HepG2 (cell line): ENCODE results near the gene SAC3D1. TPM values are rescaled to one million over a fixed set of nuclear protein-coding genes. Genes with fewer than 3 reads are reported as not detected.

Experiments
- ATAC-seq: fragments of 200-7000 bp; cut with Tn5 transposase; 3 replicates; pipeline ENCODE4 v1.9.1; 2020; ENCODE audit warnings: mild to moderate bottlenecking, moderate library complexity
- BruUV-seq: library from RNA; stranded (reverse); fragments of 400-500 nt; replicated peaks from 2 replicates; lab custom pipeline; 2021; lab: Mats Ljungman, UMichigan
- CTCF ChIA-PET: fragments of 300-600 bp; formaldehyde crosslinking; extraction: SDS; loops from one replicate; lab custom pipeline; 2021; ENCODE audit warnings: low total read pairs, inconsistent platforms, low intra/inter-chr PET ratio; lab: Yijun Ruan, JAX
- POLR2A ChIA-PET: fragments of 350-600 bp; sonication (Branson Sonifier 250); formaldehyde crosslinking; loops from one replicate; lab custom pipeline; 2020; ENCODE audit warnings: antibody characterized with exemption, inconsistent platforms; lab: Yijun Ruan, JAX
- DNase-seq: peaks from one replicate; pipeline ENCODE4 v3.0.0-alpha.2; 2015; ENCODE audit warnings: low spot score
- FAIRE-seq: peaks from 3 replicates; lab custom pipeline; 2011; peaks lifted over from hg19 to GRCh38; lab: Jason Lieb, UNC
- H2AFZ ChIP-seq: one replicate; pipeline ENCODE4 v1.6.1; 2011; ENCODE audit warnings: low read length, inconsistent platforms
- H3K27ac ChIP-seq: fragments of 300-600 bp; 3 replicates; pipeline ENCODE4 v1.8.0; 2011; ENCODE audit warnings: mixed run types, mild to moderate bottlenecking, mixed read lengths, low read length, inconsistent platforms; ENCODE audit not compliant: insufficient read depth; ENCODE audit errors: extremely low read length
- H3K27me3 ChIP-seq, 2 experiments: fragments of 200-600 bp in 1 of 2; 2 replicates in 1 of 2; 3 replicates in 1 of 2; pipeline versions ENCODE4 v1.6.0 to v1.8.0; 2011; ENCODE audit warnings: low read length in 2 of 2, mild to moderate bottlenecking in 2 of 2, moderate library complexity in 2 of 2, inconsistent platforms in 1 of 2; ENCODE audit not compliant: insufficient read depth in 2 of 2, control insufficient read depth in 1 of 2
- H3K36me3 ChIP-seq, 2 experiments: fragments of 200-600 bp in 1 of 2; replicated peaks in 1 of 2; 2 replicates in 1 of 2; 3 replicates in 1 of 2; pipeline versions ENCODE4 v1.5.1 to v1.8.0; 2011; ENCODE audit warnings: low read length in 2 of 2, inconsistent platforms in 1 of 2; ENCODE audit not compliant: insufficient read depth in 2 of 2, control insufficient read depth in 1 of 2
- H3K4me1 ChIP-seq: 2 replicates; pipeline ENCODE4 v1.5.1; 2012; ENCODE audit warnings: low read length, inconsistent platforms; ENCODE audit not compliant: insufficient read depth
- H3K4me2 ChIP-seq: 2 replicates; pipeline ENCODE4 v1.6.0; 2011; ENCODE audit warnings: low read depth, low read length, inconsistent platforms
- H3K4me3 ChIP-seq, 3 experiments: fragments of 200-600 bp in 1 of 3; sonication (generic), shearing (Covaris generic) in 1 of 3; replicated peaks in 1 of 3; 2 replicates each; pipeline ENCODE4 v1.5.1; 2011 to 2016; ENCODE audit warnings: low read length in 3 of 3, inconsistent platforms in 2 of 3, low read depth in 2 of 3, mild to moderate bottlenecking in 2 of 3, control low read depth in 1 of 3, mixed read lengths in 1 of 3; ENCODE audit not compliant: insufficient read depth in 1 of 3
- H3K79me2 ChIP-seq: one replicate; pipeline ENCODE4 v1.6.1; 2011; ENCODE audit warnings: low read length, inconsistent platforms; ENCODE audit not compliant: insufficient read depth
- H3K9ac ChIP-seq: 2 replicates; pipeline ENCODE4 v1.6.0; 2011; ENCODE audit warnings: mild to moderate bottlenecking, low read depth, low read length, inconsistent platforms; ENCODE audit not compliant: insufficient read depth
- H3K9me3 ChIP-seq: 2 replicates; pipeline ENCODE4 v1.5.1; 2012; ENCODE audit warnings: mild to moderate bottlenecking, low read length
- H4K20me1 ChIP-seq: 2 replicates; pipeline ENCODE4 v1.6.0; 2011; ENCODE audit warnings: inconsistent platforms, mild to moderate bottlenecking, low read length, moderate library complexity; ENCODE audit not compliant: insufficient read depth
- CCAR2 ChIP-seq: fragments of 200-400 bp; formaldehyde crosslinking; optimal IDR thresholded peaks from 2 replicates; pipeline ENCODE3; 2018; ENCODE audit warnings: low read depth, mild to moderate bottlenecking, low read length, moderate library complexity
- CHD4 ChIP-seq: fragments of 200-600 bp; sonication (generic); IDR thresholded peaks from 2 replicates; pipeline ENCODE4 v1.7.0; 2017; ENCODE audit warnings: mild to moderate bottlenecking, low read length, borderline replicate concordance
- E2F1 ChIP-seq: sonication (generic); formaldehyde crosslinking; IDR thresholded peaks from 2 replicates; pipeline ENCODE4 v1.5.0; 2020; ENCODE audit warnings: missing genetic modification reagents
- HNRNPL ChIP-seq: fragments of 200-400 bp; formaldehyde crosslinking; IDR thresholded peaks from 2 replicates; pipeline ENCODE4 v1.6.1; 2017; ENCODE audit warnings: mild to moderate bottlenecking, low read depth, low read length
- HOMEZ ChIP-seq: IDR thresholded peaks from 2 replicates; pipeline ENCODE4 v1.6.1; 2016; ENCODE audit warnings: low read depth
- MED13 ChIP-seq: sonication (generic); formaldehyde crosslinking; IDR thresholded peaks from 2 replicates; pipeline ENCODE4 v1.5.0; 2020; ENCODE audit warnings: missing genetic modification reagents
- MIER2 ChIP-seq: IDR thresholded peaks from 2 replicates; pipeline ENCODE4 v1.6.1; 2016; ENCODE audit warnings: missing biosample characterization, missing genetic modification reagents
- NCOA2 ChIP-seq: sonication (generic); formaldehyde crosslinking; IDR thresholded peaks from 2 replicates; pipeline ENCODE4 v1.8.0; 2022; ENCODE audit warnings: inconsistent platforms
- NR0B2 ChIP-seq: sonication (generic); formaldehyde crosslinking; IDR thresholded peaks from 2 replicates; pipeline ENCODE4 v1.4.0; 2020; ENCODE audit warnings: mild to moderate bottlenecking, missing genetic modification reagents
- PLRG1 ChIP-seq: fragments of 450-650 bp; conservative IDR thresholded peaks from 2 replicates; pipeline ENCODE4 v1.6.1; 2016
- POLR2A ChIP-seq, 2 experiments: IDR thresholded peaks; 2 replicates each; pipeline ENCODE4 v1.6.1; 2011; ENCODE audit warnings: low read depth in 2 of 2, low read length in 2 of 2, mild to moderate bottlenecking in 1 of 2, moderate library complexity in 1 of 2; ENCODE audit not compliant: insufficient read depth in 1 of 2
- SKIL ChIP-seq: sonication (generic); formaldehyde crosslinking; IDR thresholded peaks from 2 replicates; pipeline ENCODE4 v1.8.0; 2022; ENCODE audit warnings: missing genetic modification reagents, mild to moderate bottlenecking, moderate library complexity, borderline replicate concordance
- TSC22D2 ChIP-seq: sonication (generic); formaldehyde crosslinking; IDR thresholded peaks from 2 replicates; pipeline ENCODE4 v1.5.1; 2020; ENCODE audit warnings: missing genetic modification reagents, mild to moderate bottlenecking, borderline replicate concordance
- XRCC5 ChIP-seq: fragments of 200-400 bp; formaldehyde crosslinking; optimal IDR thresholded peaks from 2 replicates; pipeline ENCODE3; 2017; ENCODE audit warnings: mild to moderate bottlenecking, low read length
- ZMAT5 ChIP-seq: sonication (generic); formaldehyde crosslinking; IDR thresholded peaks from 2 replicates; pipeline ENCODE4 v1.5.0; 2020; ENCODE audit warnings: mild to moderate bottlenecking, low read depth, missing genetic modification reagents, borderline replicate concordance
- ZNF576 ChIP-seq: sonication (generic); formaldehyde crosslinking; IDR thresholded peaks from 2 replicates; pipeline ENCODE4 v1.4.0; 2020; ENCODE audit warnings: mild to moderate bottlenecking, missing genetic modification reagents
- ZNF619 ChIP-seq: sonication (generic); formaldehyde crosslinking; IDR thresholded peaks from 2 replicates; pipeline ENCODE4 v1.4.0; 2020; ENCODE audit warnings: mild to moderate bottlenecking, missing genetic modification reagents
- ZNF672 ChIP-seq: sonication (generic); formaldehyde crosslinking; IDR thresholded peaks from 2 replicates; pipeline ENCODE4 v1.8.1; 2022; ENCODE audit warnings: missing genetic modification reagents
- ZZZ3 ChIP-seq: sonication (generic); formaldehyde crosslinking; IDR thresholded peaks from 2 replicates; pipeline ENCODE4 v1.4.0; 2020; ENCODE audit warnings: missing genetic modification reagents, mild to moderate bottlenecking, borderline replicate concordance
- WGBS: methylation state at CpG from one replicate; pipeline ENCODE4 v1.1.6; 2017; ENCODE audit warnings: low lambda C conversion rate; 5-methylcytosine and 5-hydroxymethylcytosine counted together
- in situ Hi-C: cut with HindIII; loops from 2 replicates; pipeline ENCODE4 v1.10.0; 2017; ENCODE audit warnings: low pct_unique_long_range_greater_than_20kb; ENCODE audit not compliant: extremely low pct_ligation_motif_present
- intact Hi-C: fragments of 100-400 bp; cut with micrococcal nuclease; formaldehyde crosslinking; loops from one replicate; pipeline ENCODE4 v1.10.0; 2022; ENCODE audit not compliant: unreplicated experiment
- polyA plus RNA-seq, 8 experiments: library from polyadenylated mRNA; depleted of rRNA in 3 of 8; stranded (reverse) in 7 of 8; unstranded in 1 of 8; fragments of >200 nt; fragmentation: Illumina TruSeq in 4 of 8; extraction: Trizol in 4 of 8; gene quantifications; 2 replicates each; pipeline versions ENCODE4 v1.2.1 to v1.2.3, GENCODE V29; 2011 to 2016; ENCODE audit warnings: low read depth in 4 of 8, missing spikeins in 1 of 8, mixed read lengths in 1 of 8; ENCODE audit not compliant: insufficient read depth in 1 of 8
- total RNA-seq, 5 experiments: library from RNA; depleted of rRNA; stranded (reverse); fragments of >200 nt; fragmentation: Illumina TruSeq; extraction: Trizol; gene quantifications; 2 replicates each; pipeline ENCODE4 v1.2.3, GENCODE V29; 2016; ENCODE audit warnings: low read depth in 1 of 5

SAC3D1 gene
- total and polyA plus RNA-seq, 2 of the 13 experiments (the other 11 are each of a cell fraction or from before 2014, with no cell fraction given) = 7.4 to 36.3 TPM

GRCh38 chr11:65043881-65044501 lies 3.0 kb downstream of the SAC3D1 start (continued):
- TF ChIP-seq POLR2A (IDR thresholded peaks at IDR 0.05; ENCODE audit: insufficient read depth in 1 of 2, low read depth in 2 of 2, low read length in 2 of 2) (peak in 1 of 2 experiments; percentile 23; a peak in 1 of 4 replicates), TSC22D2 (CRISPR knock-in tag) (no peak), SKIL (no peak), E2F1 (no peak), HNRNPL (peak; percentile 70; the same call in 1 of the 2 replicates), ZZZ3 (no peak)
- TF ChIP-seq, all 625 proteins: peak for 5

- Histone ChIP-seq H2AFZ (no peak overlapping the region), H4K20me1 (no peaks in the 10 kb centered on the region), H3K9me3 (no peaks in the 10 kb centered on the region), H3K79me2 (peaks cover 10% of the 10 kb centered on the region), H3K4me1 (peaks cover 20% of the 10 kb centered on the region), H3K4me2 (no peak overlapping the region), H3K4me3 (no peak overlapping the region), H3K9ac (no peak overlapping the region), H3K27me3 (no peaks in the 10 kb centered on the region), H3K27ac (no peak overlapping the region), H3K36me3 (peaks cover 3 to 18% of the 10 kb centered on the region in 2 experiments; a peak in 3 of 5 replicates)
- no peak for FAIRE-seq
- 100% methylated on average over 1 of the region's 5 CpGs for WGBS
- ATAC-seq = no peak
- CTCF ChIA-PET = no interaction called here
- no peak for DNase-seq
- in situ Hi-C loops (no loop called here), intact Hi-C loops (no loop called here)
- BruUV-seq = no TSS peak
- POLR2A ChIA-PET = interaction anchor here (0.6 to 1.0 kb wide), 2 partner anchors 27 to 31 kb away, joined by 3 read pairs; partner anchors contain the start of gene ARL2
- TF ChIP-seq NCOA2 (CRISPR knock-in tag) (no peak), CCAR2 (no peak), XRCC5 (no peak), HOMEZ (CRISPR knock-in tag) (no peak), ZMAT5 (CRISPR knock-in tag) (no peak), CHD4 (no peak), NR0B2 (no peak), MED13 (CRISPR knock-in tag) (no peak), ZNF576 (CRISPR knock-in tag) (no peak), ZNF672 (no peak), ZNF619 (CRISPR knock-in tag) (no peak), MIER2 (CRISPR knock-in tag) (no peak), PLRG1 (no peak)
Measured at GRCh38 chr11:65045061-65045460, 4.1 kb downstream of the SAC3D1 start.
